GM12864 (cell line): ENCODE results near the gene SEBOX.

Experiments
- DNase-seq: peaks from one replicate; pipeline ENCODE4 v3.0.0-alpha.2; 2011; ENCODE audit warnings: low read depth
- H3K4me3 ChIP-seq: 2 replicates; pipeline ENCODE4 v1.5.1; 2011; ENCODE audit warnings: mild to moderate bottlenecking, low read depth, low read length, control low read depth
- CTCF ChIP-seq: IDR thresholded peaks from 2 replicates; pipeline ENCODE4 v1.5.1; 2011; ENCODE audit warnings: low read depth, mild to moderate bottlenecking, moderate library complexity, low read length, control low read depth, inconsistent platforms; ENCODE audit errors: missing control alignments

SEBOX gene

GRCh38 chr17:28346746-28347246, 18.2 kb downstream of the SEBOX start:
- TF ChIP-seq CTCF: no peak
- H3K4me3 ChIP-seq: no peak overlapping the region
- DNase-seq: no peak

- no peak overlapping the region for H3K4me3 ChIP-seq
- no peak for DNase-seq
These were observed 18.8 kb downstream of the SEBOX start for GRCh38 chr17:28346199-28346580.

GRCh38 chr17:28345419-28346198, 19.4 kb downstream of the SEBOX start:
- no peak for TF ChIP-seq CTCF
- DNase-seq: no peak
- H3K4me3 ChIP-seq: no peak overlapping the region

More at GRCh38 chr17:28346199-28346580, 18.8 kb downstream of the SEBOX start:
- no peak for TF ChIP-seq CTCF

- DNase-seq: no peak
- TF ChIP-seq CTCF: no peak
- no peak overlapping the region for H3K4me3 ChIP-seq
These were observed 20.5 kb downstream of the SEBOX start for GRCh38 chr17:28344435-28344901.

GRCh38 chr17:28344011-28344410, 21.0 kb downstream of the SEBOX start:
- DNase-seq: no peak
- H3K4me3 ChIP-seq: no peak overlapping the region
- no peak for TF ChIP-seq CTCF

GRCh38 chr17:28343491-28343932, 21.5 kb downstream of the SEBOX start:
- no peak for TF ChIP-seq CTCF
- DNase-seq: no peak
- no peak overlapping the region for H3K4me3 ChIP-seq
